GM18873 (cell line): Measurements from ENCODE around the gene RAD52.

Experiments used
- ATAC-seq: cut with Tn5 transposase; IDR thresholded peaks from one replicate; pipeline ENCODE4 v1.9.1; 2021; ENCODE audit warnings: mild to moderate bottlenecking, moderate library complexity, moderate number of reproducible peaks; ENCODE audit not compliant: unreplicated experiment, low FRiP score

RAD52 gene

GRCh38 chr12:916240-916639, 33.3 kb downstream of the RAD52 start:
- no peak for ATAC-seq

- no peak for ATAC-seq
Observed at GRCh38 chr12:915090-915489, 34.4 kb downstream of the RAD52 start.

GRCh38 chr12:913919-914698, 35.4 kb downstream of the RAD52 start:
- ATAC-seq, result no peak

GRCh38 chr12:912466-913235, 36.8 kb downstream of the RAD52 start:
- ATAC-seq, result no peak

GRCh38 chr12:911191-911826, 38.2 kb downstream of the RAD52 start:
- ATAC-seq, result no peak

GRCh38 chr12:910416-910815, 39.1 kb downstream of the RAD52 start:
- no peak for ATAC-seq

- no peak for ATAC-seq
Observed at GRCh38 chr12:909861-910260, 39.6 kb downstream of the RAD52 start.

GRCh38 chr12:907413-908185, 41.9 kb downstream of the RAD52 start:
- ATAC-seq, result no peak

- ATAC-seq, result no peak
Observed at GRCh38 chr12:906062-906585, 43.4 kb downstream of the RAD52 start.

GRCh38 chr12:905261-906031, 44.0 kb downstream of the RAD52 start:
- ATAC-seq, result no peak

- ATAC-seq, result no peak
Observed at GRCh38 chr12:904010-904414, 45.5 kb downstream of the RAD52 start.

GRCh38 chr12:903055-903454, 46.4 kb downstream of the RAD52 start:
- ATAC-seq, result no peak

- no peak for ATAC-seq
Observed at GRCh38 chr12:902581-902980, 46.9 kb downstream of the RAD52 start.

GRCh38 chr12:897386-897785, 52.1 kb downstream of the RAD52 start:
- ATAC-seq, result no peak

- no peak for ATAC-seq
Observed at GRCh38 chr12:896031-896430, 53.5 kb downstream of the RAD52 start.

GRCh38 chr12:894226-894625, 55.3 kb downstream of the RAD52 start:
- ATAC-seq, result no peak

- ATAC-seq, result no peak
Observed at GRCh38 chr12:886206-886605, 63.3 kb downstream of the RAD52 start.

GRCh38 chr12:885701-886100, 63.8 kb downstream of the RAD52 start:
- no peak for ATAC-seq

- no peak for ATAC-seq
Observed at GRCh38 chr12:884746-885414, 64.6 kb downstream of the RAD52 start.
